Stimulated activated CD4-positive, alpha-beta T cell treated with anti-CD3 and anti-CD28 coated beads, Interleukin-15, amount 100 ng/mL, for 48 hours (primary cell): ENCODE data around the gene CCR7.
"Not testable (repeated sequence)": the region's sequence is repeated elsewhere in the genome, so short reads cannot be mapped to it uniquely, and the experiment has no call there.

Experiments used
- DNase-seq, 2 donors: peaks; one replicate each; pipeline ENCODE4 v3.0.0-alpha.2; 2020; ENCODE audit warnings: low read depth in 2 of 2

The CCR7 gene

GRCh38 chr17:40551091-40551878 lies 14.0 kb downstream of the CCR7 start:
- no peak for DNase-seq

- no peak for DNase-seq
Measured at GRCh38 chr17:40550608-40551007, 14.7 kb downstream of the CCR7 start.

DNA sequence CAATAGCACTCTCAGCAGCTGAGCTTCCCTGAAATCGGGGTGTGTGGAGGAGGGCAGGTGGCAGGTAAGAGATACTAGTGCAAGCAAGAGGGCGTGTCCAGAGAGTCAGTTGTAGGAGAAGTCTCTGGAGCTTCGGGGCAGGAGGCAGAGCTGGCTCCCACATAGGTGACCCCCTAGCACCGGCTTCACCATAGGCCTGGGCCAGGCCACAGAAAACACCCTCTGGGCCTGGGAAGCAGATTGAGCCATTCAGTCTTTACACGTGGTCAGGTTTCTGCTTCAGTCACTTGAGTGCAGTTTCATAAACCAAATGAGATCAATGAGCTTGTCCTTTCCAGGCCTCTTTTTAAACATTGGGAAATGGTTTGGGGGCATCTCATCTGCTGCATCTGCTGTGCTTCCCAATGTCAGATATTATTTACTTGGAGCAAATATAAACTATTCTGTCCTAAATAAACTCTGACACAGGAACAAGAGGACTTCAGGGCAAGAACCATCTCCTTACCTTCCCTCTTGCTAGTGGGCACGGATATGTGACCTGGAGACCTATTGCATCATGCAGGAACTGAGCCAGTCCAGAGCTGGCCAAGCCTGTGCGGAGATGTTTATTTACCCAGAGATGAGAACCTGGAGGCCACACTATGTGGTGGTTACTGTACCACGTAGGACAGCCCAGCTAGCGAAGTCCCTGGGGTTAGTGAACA lies 16.1 kb downstream of the CCR7 start:
- DNase-seq, result no peak

GRCh38 chr17:40548491-40548981 lies 16.7 kb downstream of the CCR7 start:
- no peak for DNase-seq

DNA sequence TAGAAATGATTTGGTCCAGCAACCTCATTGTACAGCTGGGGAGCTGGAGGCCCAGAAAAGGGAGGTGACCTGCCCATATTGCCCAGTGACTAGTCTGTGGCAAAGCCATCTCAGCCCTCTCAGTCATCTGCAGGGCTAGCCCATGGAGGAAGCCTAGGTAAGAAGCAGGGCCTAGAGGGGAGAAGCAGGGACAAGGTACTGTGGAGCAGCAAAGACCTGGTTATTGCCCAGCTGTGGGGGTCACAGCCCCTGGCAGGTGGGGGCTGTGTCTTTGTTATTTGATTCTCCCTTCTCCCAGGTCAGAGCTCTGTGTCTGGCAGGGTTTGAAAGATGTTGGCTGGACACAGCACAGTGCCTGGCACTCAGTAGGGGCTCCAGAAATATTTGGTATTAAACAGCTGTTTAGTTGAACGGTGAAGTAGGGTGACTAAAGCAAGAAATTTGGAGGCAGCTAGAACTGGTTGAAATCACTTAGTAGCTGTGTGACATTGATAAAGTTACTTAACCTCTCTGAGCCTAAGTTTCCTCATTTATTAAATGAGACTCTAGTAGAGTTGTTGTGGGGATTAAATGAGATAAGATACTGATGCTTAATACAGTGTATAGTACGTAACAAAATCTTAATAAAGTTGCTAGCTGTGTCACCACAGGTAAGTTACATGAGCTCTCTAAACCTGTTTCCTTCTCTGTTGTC lies 17.3 kb downstream of the CCR7 start:
- no peak for DNase-seq

GRCh38 chr17:40547079-40547784 lies 18.0 kb downstream of the CCR7 start:
- no peak for DNase-seq

GRCh38 chr17:40546497-40546896 lies 18.8 kb downstream of the CCR7 start:
- not testable (repeated sequence) for DNase-seq

DNA sequence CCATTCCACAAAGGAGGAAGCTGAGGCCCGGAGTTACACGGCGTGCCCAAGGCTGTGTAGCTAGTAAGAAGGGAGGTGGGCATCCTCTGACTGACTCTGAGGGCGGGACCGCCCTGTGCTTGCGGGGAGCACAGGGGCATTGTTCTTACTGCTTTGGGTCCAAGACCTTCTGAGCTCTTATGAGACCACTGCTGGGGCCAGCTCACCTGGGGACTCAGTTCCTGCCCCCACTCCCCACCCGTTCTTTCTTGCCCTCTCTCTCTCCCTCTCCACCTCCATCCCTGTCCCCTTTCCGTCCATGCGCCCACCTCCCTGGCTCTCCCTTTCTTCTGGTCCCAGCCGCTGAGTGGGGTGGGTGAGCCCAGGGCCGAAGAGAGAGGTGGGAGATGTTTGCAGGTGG lies 19.6 kb downstream of the CCR7 start:
- no peak for DNase-seq

DNA sequence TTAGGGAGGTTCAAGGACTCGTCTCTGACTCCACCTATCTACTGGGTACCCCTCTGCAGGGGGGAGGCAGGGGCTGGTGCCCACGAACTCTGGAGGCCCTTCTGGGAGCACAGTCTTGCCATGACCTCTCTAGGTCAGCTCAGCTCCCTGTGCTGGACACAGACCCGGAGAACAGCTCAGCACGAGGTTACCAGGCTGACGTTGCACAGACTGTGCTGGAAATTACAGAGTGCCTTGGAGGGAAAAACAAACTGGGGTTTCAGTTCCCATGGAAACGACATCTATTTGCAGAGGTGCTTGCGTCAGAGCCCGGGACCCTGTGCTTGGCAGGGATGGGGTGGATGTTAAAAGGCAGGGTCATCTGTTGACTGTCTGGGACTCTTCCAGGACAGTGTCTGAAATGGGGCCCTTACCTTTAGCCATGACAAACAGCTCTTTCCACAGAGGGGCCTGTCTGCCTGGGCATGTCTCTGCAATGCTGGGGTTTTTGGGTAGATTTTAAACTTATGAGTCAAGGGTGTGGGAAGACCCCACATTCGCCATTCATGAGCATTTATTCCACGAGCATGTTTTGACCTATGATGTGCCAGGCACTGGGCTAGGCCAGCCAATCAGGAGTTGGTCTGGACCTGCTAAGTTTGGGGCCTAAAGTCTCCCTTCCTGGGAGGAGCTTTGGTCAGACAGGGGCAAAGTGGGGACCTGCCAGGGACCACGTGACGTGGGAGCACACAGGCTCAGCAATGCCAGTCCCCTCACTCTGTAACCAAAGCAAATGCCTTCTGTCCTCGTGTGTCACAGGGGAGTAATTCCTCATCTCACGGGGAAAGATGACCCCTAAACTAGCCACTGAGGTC lies 22.5 kb downstream of the CCR7 start:
- DNase-seq, result no peak

GRCh38 chr17:40541873-40542557 lies 23.3 kb downstream of the CCR7 start:
- DNase-seq, result no peak

DNA sequence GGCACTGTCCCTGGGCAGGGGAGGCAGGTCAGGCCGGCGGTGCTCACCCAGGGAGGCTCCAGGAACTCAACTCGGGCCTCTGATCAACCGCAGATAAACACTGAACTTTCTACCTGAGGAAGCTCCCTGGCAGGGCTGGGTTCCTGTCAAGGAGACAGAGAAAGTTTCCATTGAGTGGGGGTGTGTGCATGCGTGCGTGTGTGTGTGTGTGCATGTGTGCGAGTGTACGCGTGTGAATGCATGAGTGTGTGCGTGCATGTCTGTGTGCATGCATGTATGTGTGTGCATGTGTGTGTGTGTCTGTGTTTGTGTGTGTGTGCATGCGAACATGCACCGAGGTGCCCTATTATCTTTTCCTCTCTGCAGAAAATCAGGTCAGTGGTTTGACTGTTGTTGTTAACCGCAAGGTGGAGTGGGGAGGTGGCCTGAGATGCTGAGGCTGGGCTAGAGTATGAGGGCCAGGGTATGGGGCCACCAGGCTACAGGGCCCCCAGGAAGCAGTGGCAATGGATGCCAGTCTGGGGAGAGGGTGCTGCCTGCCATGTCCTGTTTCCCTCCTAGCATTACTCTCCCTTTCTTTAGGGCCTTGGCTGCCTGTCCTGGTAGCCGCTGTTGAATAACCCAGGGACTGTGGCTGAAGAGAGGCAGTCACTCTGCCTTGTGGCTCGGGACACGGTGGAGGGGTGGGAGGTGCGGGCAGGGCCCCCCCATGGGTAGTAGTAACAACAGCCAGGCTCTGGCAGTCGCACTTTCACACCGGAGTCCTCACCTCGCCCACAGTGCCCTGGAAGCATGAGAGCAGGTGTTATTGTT lies 24.0 kb downstream of the CCR7 start:
- peak in 1 of 2 donors; percentile 70 for DNase-seq

GRCh38 chr17:40540448-40540847 lies 24.8 kb downstream of the CCR7 start:
- peak; percentile 70 to 79 for DNase-seq

- no peak for DNase-seq
Measured at GRCh38 chr17:40539711-40540411, 25.4 kb downstream of the CCR7 start.

- no peak for DNase-seq
Measured at GRCh38 chr17:40538936-40539705, 26.2 kb downstream of the CCR7 start.

DNA sequence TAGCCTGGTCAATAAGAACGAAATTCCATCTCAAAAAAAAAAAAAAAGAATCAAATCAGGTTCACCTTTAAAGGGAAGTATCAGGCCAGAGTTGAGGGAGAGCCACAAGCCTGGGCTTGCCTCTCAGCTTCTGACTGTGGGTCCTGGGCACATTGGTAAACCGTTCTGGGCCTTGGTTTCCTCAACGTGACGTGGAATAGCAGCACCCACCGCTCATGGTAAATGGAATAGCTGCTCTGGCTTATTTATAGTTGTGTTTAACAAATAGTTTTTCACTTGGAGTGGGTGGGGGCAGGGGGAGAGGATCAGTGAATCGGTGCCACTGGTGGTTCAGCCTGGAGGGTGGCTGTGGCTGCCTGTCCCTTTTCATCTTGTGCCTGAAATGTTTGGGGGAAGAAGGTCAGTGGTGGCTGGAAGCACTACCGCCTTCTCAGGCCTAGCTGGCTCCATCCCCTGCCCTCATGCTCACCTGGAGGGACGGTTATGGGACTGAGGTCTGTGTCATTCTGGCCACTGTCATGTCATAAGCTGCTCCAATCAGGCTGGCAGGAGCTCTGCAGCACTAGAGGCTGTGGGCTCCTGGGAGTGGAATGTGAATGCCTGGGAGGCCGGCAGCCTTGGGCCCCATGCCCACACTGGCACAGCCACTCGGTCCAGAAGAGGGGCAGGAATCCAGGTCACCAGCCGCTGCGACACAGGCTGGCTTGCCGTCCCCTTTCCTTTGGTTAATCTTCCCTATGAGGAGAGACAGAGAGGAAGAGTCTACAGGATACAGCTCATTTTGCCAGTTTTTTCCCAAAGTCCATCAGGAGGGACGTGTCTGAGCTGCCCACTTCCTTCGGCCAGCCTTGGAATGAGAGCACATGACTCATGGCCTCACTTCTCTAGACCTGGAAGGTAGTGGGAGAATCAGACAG lies 27.0 kb downstream of the CCR7 start:
- DNase-seq, result no peak

DNA sequence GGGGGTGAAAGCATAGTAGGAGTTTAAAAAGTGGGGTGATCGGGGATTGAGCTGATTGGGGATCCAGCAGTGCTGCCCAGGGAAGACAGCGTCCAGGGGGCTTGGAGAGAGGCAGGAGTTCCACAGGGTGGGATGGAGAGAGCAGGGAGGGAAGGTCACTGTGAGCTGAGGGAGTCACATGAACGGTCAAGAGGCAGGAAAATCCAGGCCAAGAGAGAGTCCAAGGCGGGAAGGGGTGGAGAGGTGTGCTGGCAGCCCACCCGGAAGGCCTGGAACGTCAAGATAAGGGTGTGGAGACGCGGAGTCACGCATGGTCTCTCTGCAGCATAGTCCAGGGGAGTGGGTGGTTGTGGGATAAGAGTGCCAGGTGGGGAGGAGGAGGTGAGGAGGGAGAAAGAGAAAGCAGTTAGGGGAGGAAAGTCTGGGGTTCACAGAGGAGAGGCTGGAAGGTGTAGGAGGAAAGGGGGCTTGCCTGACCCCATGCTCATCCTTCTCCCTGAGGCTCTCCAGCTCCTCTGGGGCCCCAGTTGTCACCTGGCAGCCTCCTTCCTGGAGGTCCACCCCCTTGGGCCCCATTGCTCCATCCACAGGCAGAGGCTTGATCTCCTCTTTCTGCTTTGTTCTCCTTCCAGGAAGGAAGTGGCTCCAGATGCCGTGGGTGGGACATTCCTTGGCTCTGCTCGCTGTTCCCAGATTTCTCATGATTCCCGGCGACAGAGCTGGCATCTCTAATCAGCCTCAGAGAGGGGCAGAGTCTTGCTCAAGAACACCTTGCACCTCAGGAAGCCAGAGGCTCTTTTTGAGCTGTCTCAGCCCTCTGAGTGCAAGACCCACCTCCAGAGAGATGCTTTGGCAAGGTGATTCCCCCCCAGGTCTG lies 28.7 kb downstream of the CCR7 start:
- no peak for DNase-seq
